HuH-7 (cell line): Measurements from ENCODE around the gene RPIA.
"Not testable (repeated sequence)": the region's sequence is repeated elsewhere in the genome, so short reads cannot be mapped to it uniquely, and the experiment has no call there.

Source experiments
- DNase-seq: peaks from one replicate; pipeline ENCODE4 v3.0.0; 2011; ENCODE audit warnings: low spot score

Gene RPIA

GRCh38 chr2:88735853-88736252, 44.4 kb downstream of the RPIA start:
- no peak for DNase-seq

- DNase-seq: no peak
These were observed 45.0 kb downstream of the RPIA start for GRCh38 chr2:88736437-88736836.

DNA sequence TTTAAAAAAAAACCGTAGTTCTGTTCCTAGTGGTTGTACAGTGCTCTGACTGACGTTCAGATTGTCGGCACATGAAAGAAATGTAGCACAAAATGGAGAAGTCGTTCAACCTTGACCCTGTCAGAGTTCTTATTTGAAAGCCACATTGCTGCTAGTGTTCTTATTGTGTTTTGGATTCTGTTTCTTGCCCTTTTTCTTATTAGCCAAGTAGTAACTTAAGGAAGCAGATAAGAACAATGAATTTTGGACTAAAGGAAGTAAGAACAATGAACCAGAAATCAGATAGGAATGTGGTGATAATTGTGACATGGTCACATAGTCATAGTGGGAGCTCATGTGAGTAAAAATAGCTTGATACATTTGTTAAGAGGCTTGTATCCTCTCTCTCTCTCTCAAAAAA, 45.9 kb downstream of the RPIA start:
- no peak for DNase-seq

GRCh38 chr2:88738271-88738670, 46.8 kb downstream of the RPIA start:
- DNase-seq: no peak

GRCh38 chr2:88739985-88740600, 48.6 kb downstream of the RPIA start:
- DNase-seq: peak; percentile 74

- no peak for DNase-seq
These were observed 55.5 kb downstream of the RPIA start for GRCh38 chr2:88746929-88747490.

DNA sequence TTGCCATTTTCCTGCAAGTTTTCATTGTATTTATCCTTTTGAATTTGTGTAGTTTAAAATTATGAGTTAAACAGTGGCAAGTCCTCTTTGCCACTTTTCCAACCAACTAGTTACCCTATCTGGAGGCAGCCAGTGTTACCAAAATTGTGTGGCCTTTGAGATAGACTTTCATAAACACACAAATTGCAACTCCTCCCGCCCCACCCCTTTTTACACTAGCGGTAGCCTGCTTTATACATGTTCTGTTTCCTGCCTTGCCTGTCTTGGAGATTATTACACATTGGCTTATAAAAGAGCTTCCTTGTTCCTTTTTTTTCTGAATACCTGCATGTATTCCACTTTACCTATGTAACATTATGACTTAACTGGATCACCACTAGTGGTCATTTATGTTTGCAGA, 56.5 kb downstream of the RPIA start:
- no peak for DNase-seq

DNA sequence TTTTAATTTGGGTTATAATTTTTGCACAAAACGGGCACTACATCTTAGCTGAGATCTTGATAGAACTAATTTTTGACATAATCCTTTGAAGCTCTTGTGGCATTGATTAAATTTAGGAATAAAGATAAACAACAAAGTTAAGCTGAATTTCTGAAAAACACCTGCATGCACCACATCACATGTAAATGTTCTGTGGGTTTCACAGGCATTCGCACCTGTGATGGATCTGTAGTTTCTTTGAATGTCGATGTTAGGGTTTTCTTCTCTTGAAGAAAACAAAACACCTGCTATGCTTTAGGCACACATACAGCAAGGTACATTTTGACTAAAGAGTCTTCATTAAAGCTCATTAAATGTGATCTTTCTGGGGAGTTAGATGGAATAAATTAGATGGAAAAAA, 60.3 kb downstream of the RPIA start:
- no peak for DNase-seq

DNA sequence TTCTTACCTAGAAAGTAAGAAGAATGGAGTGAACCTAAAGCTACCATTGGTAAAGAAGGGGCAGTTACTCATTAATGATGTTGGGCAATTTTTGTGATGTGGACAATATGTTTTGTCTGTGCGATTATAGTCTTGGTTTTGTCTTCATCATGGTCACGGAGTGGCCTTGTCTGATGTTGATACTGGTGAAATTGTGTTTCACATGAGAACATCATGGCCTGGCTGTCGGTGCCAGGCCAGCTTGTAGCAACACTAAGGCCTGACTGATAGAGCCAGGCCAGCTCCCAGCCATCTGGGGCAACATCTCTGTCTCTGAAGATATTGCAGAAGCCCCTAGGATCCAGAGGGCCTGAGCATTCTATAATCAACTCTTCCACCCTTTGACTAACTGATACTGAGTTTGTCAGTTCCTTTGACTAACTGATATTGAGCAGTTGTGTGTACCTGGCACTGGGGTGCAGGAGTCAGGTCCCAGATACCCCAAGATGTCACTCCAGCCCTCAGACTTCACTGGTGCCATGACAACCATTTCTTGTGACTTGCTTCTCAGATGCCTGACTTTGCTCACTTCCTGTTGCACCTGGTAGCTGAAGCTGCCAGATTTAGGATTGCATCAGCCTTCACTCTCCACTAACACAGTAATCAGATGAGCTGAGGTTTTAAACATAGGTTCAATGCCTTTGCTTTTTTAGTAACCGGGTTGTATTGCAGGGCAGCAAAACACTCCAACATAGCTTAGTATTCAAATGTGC, 62.5 kb downstream of the RPIA start:
- no peak for DNase-seq

GRCh38 chr2:88754585-88755320, 63.3 kb downstream of the RPIA start:
- DNase-seq: no peak

GRCh38 chr2:88755836-88756235, 64.4 kb downstream of the RPIA start:
- DNase-seq: no peak

DNA sequence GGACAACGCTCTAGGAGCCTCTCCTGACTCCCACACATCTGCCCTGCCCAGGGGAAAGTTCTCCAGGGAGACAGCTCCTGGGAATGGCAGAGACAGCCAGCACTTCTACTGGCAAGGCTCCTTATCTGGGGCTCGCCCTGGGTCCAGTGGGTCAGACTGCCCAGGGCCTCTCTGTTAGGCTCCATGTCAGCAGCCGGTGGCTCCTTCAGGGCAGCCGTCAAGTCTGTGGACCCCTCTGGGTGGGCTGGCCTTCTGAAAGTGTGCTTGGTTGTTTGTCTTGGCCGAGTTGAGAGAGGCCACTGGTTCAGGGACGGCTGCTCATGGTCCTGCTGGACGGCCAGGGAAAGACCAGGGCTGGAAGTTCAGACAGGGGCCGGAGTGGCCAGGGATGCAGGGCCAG, 65.6 kb downstream of the RPIA start:
- DNase-seq: no peak

DNA sequence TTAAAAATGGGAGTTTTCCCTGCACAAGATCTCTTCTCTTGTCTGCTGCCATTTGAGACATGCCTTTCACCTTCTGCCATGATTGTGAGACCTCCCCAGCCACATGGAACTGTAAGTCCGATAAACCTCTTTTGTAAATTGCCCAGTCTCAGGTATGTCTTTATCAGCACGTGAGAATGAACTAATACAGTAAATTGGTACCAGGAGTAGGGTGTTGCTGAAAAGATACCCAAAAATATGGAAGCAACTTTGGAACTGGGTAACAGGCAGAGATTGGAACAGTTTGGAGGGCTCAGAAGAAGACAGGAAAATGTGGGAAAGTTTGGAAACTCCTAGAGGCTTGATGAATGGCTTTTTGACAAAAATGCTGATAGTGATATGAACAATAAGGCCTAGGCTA, 67.2 kb downstream of the RPIA start:
- DNase-seq: not testable (repeated sequence)

DNA sequence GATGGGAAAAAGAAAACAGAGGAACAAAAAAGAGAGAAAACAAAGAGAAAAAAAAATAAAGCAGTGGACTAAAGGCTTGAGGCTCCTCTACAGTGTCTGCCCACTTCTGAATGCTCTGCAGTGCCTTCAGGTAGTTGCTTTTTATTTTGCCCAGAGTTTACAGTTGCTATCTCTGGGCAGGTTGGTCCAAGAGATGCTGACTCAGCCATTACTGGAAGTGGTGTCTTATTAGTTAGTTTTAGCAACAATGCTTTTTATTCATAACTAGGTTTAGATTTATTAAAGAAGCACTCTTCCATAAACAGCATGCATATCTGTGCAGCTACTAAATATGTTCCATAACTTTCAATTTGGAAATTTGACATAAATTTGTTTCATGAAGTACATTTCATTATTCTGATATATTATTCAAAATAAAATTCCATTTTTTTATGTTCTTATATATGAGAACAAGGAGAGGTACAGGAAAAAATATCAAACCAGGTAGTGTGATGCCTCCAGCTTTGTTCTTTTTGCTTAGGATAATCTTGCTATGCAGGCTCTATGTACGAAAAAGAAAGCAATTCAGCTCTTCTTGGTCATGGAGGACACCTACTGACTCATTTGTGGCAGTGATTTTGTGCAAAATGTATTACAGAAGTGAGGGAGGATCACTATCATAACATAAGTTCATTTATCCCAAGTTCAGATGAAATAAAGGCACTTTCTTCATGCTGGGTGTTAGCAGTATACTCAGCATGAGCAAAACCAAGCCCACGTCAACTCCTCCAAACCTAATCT, 69.5 kb downstream of the RPIA start:
- no peak for DNase-seq

DNA sequence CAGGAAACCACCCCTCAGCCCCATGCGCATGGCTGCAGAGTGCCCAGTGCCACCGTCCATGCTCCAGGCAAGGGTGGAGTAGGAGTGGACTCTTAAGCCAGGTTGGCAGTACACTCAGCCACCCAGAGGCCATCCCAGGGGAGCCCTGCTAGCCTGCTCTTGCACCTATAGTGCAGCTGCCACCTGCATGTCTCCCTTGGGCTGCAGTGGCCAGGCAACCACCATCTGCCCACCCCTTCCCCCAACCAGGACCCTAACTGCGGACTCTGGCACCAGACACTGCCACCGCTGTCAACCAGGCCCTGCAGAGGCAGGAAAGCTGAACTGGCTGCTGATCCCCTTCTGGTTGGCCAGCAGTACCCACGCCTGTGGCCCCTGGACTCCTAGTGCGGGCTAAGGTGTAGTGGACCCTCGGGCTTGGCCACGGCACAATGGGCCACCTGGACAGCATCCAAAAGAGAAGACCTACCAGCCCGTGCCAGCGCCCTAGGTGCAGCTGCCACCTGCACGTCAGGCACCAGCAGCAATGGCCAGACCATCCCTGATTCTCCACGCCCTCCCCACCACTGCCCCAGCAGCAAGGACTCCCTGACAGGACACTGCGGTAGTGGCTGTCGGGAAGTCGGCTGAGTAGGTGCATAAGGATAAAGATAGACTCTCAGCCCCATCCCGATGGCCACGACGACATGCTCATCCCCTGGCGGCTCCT, 72.8 kb downstream of the RPIA start:
- no peak for DNase-seq

DNA sequence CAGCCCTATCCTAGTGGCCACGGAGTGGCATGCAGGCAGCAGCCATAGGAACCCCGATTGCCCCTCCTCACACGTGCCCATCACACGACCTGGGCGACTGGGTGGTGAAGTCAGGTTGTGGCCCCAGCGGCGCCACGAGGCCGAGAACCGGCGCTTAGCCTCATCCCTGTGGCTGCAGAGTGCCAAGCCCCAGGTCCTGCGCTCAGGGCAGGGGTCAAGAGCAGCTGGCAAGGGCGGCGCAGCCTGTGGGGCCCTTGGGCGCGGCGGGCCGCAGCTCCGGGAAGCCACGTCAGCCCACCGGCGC, 73.3 kb downstream of the RPIA start:
- DNase-seq: no peak

DNA sequence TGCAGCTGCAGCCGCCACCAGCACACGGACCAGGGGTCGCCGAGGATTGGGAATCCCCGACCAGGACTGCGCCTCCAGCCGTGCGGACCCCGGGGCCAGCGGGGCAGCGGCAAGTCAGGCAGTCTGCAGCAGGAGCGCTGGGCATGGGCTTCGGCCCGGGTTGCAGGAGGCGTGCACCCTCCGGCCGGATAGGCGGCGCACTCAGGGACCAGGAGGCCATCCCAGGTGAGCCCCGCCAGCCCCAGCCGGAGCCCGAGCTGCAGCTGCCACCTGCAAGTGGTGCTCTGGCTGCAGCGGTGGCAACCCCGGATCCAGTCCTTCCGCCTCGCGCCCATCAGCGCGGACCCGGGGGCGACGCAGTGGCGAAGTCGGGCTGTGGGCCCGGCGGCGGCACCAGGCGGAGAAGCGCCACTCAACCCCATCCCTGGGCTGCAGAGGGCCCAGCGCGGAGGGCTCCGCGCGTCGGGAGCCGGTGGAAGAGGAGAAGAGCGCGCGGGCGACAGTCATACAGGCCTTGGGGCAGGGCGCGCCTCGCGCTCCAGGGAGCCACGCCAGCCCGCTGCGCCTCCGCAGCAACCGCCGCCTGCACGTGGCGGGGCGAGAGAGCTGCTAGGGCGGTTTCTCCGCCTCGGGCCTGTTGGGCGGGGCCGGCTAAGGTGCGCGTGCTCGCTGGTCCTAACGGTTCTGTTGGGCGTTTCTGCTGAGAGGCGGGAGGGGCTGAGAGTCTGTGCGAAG, 73.8 kb downstream of the RPIA start:
- no peak for DNase-seq

DNA sequence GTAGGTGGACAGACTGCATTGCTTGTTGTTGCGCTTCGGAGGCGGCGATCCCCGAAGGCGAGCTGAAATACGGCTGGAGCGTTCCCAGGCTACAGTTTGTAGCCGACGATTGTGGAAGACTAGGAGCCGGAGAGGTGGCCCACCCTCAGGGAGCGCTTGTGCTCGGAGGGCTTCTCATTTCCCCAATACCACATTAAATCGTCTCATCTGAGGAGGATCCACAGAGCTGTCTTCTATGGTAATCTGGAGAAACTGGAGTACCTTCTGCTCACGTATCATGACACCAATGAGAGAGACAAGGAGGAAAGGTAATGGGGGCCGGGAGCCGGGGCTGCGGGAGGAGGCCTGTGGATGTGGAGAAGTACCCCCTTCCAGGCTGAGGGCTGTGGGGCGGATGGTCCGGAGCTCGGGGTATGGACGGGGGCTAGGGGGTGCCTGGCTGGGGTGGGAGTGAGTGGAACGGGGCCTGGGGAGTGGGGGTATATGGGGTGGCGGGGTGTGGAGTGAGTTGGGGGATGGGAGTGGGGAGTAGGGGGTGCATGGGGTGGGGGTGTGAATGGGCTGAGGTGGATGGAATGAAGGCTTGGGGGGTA, 74.5 kb downstream of the RPIA start:
- not testable (repeated sequence) for DNase-seq

- DNase-seq: no peak
These were observed 78.5 kb downstream of the RPIA start for GRCh38 chr2:88770016-88770415.

GRCh38 chr2:88773233-88774028, 82.0 kb downstream of the RPIA start:
- DNase-seq: not testable (repeated sequence)
